Heart left ventricle (tissue), 16 donors: ENCODE measurements around the gene RNU5B-1. TPM values are rescaled to one million over a fixed set of nuclear protein-coding genes. Genes with fewer than 3 reads are reported as not detected.

Experiments used
- ATAC-seq, 4 donors: fragments of 200-7000 bp; cut with Tn5 transposase; one replicate each; pipeline ENCODE4 v1.9.1; 2020 to 2022; ENCODE audit warnings: moderate library complexity in 4 of 4, mild to moderate bottlenecking in 3 of 4, moderate number of reproducible peaks in 1 of 4
- DNase-seq, 5 donors: peaks; one replicate each; pipeline ENCODE4 v3.0.0-alpha.2; 2020
- H3K27ac ChIP-seq, 12 donors: fragments of 200-600 bp; sonication (generic) in 4 of 12; one replicate each; pipeline versions ENCODE4 v1.5.0 to v1.8.0; 2016 to 2022; ENCODE audit warnings: mild to moderate bottlenecking in 2 of 12
- H3K27me3 ChIP-seq, 9 donors: fragments of 200-600 bp; sonication (generic) in 2 of 9; one replicate each; pipeline versions ENCODE4 v1.5.1 to v1.8.0; 2016 to 2022; ENCODE audit warnings: mild to moderate bottlenecking in 3 of 9
- H3K36me3 ChIP-seq, 9 donors: fragments of 200-600 bp; sonication (generic) in 2 of 9; one replicate each; pipeline versions ENCODE4 v1.5.0 to v1.8.0; 2018 to 2022; ENCODE audit warnings: mild to moderate bottlenecking in 2 of 9
- H3K4me1 ChIP-seq, 12 donors: fragments of 200-600 bp; sonication (generic) in 4 of 12; one replicate each; pipeline versions ENCODE4 v1.5.0 to v1.8.0; 2016 to 2022; ENCODE audit warnings: mild to moderate bottlenecking in 3 of 12
- H3K4me3 ChIP-seq, 12 donors: fragments of 200-600 bp; sonication (generic) in 4 of 12; one replicate each; pipeline versions ENCODE4 v1.5.0 to v1.8.0; 2017 to 2022; ENCODE audit warnings: mild to moderate bottlenecking in 9 of 12, moderate library complexity in 4 of 12
- H3K9me3 ChIP-seq, 12 donors: fragments of 200-600 bp; sonication (generic) in 4 of 12; one replicate each; pipeline versions ENCODE4 v1.5.0 to v1.8.0; 2016 to 2022; ENCODE audit warnings: mild to moderate bottlenecking in 1 of 12
- POLR2A ChIP-seq, 2 donors: fragments of 450-650 bp; IDR thresholded peaks; one replicate each; pipeline ENCODE4 v1.6.1; 2017; ENCODE audit warnings: antibody characterized with exemption in 2 of 2, mild to moderate bottlenecking in 2 of 2, moderate library complexity in 2 of 2
- WGBS, 4 donors: extraction: QIAGEN DNeasy Blood & Tissue Kit in 2 of 4; methylation state at CpG; one replicate each; pipeline versions ENCODE4 v1.1.5 to v1.1.7; 2013 to 2018; 5-methylcytosine and 5-hydroxymethylcytosine counted together
- intact Hi-C, 10 donors: fragments of 100-400 bp; cut with DNase I; formaldehyde crosslinking; loops; one replicate each; pipeline versions ENCODE4 v1.11.1 to v1.14.2; 2022
- polyA plus RNA-seq, 2 donors: library from polyadenylated mRNA; stranded (reverse); fragments of 200-250 nt; gene quantifications; one replicate each; pipeline ENCODE4 v1.2.3, GENCODE V29; 2013
- total RNA-seq, 9 donors: library from RNA; depleted of rRNA in 2 of 9; stranded (reverse); fragments of >200 nt in 2 of 9; fragmentation: NEBNext Ultra II Directional in 3 of 9; extraction: Animal tissue kit (Norgen Biotek cat#: 25700) in 3 of 9; gene quantifications; one replicate each; pipeline versions ENCODE4 v1.1.0 to v1.2.4, GENCODE V29; 2016 to 2023
- TF ChIP-seq, protein P1 (sequence below), 12 donors: fragments of 200-600 bp; sonication (generic) in 4 of 12; IDR thresholded peaks; one replicate each; pipeline versions ENCODE4 v1.5.0 to v1.8.0; 2018 to 2022; ENCODE audit warnings: antibody characterized with exemption in 12 of 12, mild to moderate bottlenecking in 5 of 12
- donor health status: ischemic (EF 13 %, LVEDD 7.1; RV severe dilation, severe dysfunction).
- donor health status: healthy with polysubstance abuse.
- donor health status: DM: no; HTN: yes; CAD: no.
- donor health status: DM: no; HTN: no; CAD: no.
- donor health status: ischemic (EF 25% LVEDD 6.9; RV normal size, moderate dysfunction).
- donor health status: ischemic (EF 25% LVEDD 5.7; RV mildly dilated, moderate dysfunction).
- donor health status: healthy.
- donor health status: DM: yes; HTN: yes; CAD: no.
- donor health status: ischemic (EF 35%, LVEDD 5.7; RV mildly dilated, moderate dysfunction).
- donor health status: nonischemic (EF 11% LVEDD 7.7; RV severe dilation, severe dysfunction).
- donor health status: DM: yes; HTN: yes; CAD: no.
- donor health status: PGD.
- donor health status: ischemic (EF 29% LVEDD 5.4; RV normal size, mild dysfunction).
- donor health status: nonischemic (EF 23%, LVEDD 6.1; RV moderate dilation, normal function).

Gene RNU5B-1
- total and polyA plus RNA-seq, 11 donors, result 18.6 to 30.4 TPM; not detected in 9

DNA sequence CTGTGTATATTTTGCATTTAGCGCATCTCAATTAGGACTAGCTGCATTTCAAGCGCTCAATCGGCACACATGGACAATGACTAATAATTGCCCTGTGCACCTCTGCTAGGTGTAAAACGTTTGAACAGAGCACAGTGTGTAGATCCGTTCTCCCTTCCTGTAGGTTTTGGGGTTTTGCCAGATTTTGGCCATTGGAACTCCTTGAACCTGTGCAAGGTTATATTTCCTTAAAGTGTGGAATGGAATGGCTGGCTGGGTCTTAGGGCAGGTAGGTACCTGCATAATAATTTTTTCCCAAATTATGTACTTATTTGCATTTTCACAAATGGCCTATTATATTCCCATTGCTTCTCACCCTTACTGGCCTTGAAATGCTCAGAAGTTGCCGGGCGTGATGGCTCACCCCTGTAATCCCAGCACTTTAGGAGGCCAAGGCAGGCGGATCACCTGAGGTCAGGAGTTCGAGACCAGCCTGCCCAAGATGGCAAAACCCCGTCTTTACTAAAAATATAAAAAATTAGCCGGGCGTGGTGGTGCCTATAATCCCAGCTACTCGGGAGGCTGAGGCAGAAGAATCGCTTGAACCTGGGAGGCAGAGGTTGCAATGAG is 777 bp downstream of the RNU5B-1 start:
- WGBS, 4 donors, result 54 to 58% (median 55%) methylated on average over 14 of the region's 14 CpGs
- peak overlapping the region; percentile 77 to 94 (median 91) for H3K27ac ChIP-seq
- ATAC-seq, result peak; percentile 4 to 14 (median 6)
- H3K36me3 ChIP-seq, result no peaks in the 10 kb centered on the region
- no peak for DNase-seq
- H3K9me3 ChIP-seq, result no peaks in the 10 kb centered on the region
- H3K27me3 ChIP-seq, result no peaks in the 10 kb centered on the region
- H3K4me3 ChIP-seq, result peak overlapping the region in 10 of 12 donors; percentile 8 to 74 (median 60)
- intact Hi-C loops, result loop anchor here in 1 of 10 donors (2.0 kb wide), 1 partner anchor 120 kb away; the partner anchor contains the start of gene CLPX
- H3K4me1 ChIP-seq, result peaks cover 0 to 15% (median 11%) of the 10 kb centered on the region in 12 donors
- TF ChIP-seq POLR2A (IDR thresholded peaks at IDR 0.05), result no peak
- TF ChIP-seq, protein P1, sequence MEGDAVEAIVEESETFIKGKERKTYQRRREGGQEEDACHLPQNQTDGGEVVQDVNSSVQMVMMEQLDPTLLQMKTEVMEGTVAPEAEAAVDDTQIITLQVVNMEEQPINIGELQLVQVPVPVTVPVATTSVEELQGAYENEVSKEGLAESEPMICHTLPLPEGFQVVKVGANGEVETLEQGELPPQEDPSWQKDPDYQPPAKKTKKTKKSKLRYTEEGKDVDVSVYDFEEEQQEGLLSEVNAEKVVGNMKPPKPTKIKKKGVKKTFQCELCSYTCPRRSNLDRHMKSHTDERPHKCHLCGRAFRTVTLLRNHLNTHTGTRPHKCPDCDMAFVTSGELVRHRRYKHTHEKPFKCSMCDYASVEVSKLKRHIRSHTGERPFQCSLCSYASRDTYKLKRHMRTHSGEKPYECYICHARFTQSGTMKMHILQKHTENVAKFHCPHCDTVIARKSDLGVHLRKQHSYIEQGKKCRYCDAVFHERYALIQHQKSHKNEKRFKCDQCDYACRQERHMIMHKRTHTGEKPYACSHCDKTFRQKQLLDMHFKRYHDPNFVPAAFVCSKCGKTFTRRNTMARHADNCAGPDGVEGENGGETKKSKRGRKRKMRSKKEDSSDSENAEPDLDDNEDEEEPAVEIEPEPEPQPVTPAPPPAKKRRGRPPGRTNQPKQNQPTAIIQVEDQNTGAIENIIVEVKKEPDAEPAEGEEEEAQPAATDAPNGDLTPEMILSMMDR (IDR thresholded peaks at IDR 0.05), result no peak

DNA sequence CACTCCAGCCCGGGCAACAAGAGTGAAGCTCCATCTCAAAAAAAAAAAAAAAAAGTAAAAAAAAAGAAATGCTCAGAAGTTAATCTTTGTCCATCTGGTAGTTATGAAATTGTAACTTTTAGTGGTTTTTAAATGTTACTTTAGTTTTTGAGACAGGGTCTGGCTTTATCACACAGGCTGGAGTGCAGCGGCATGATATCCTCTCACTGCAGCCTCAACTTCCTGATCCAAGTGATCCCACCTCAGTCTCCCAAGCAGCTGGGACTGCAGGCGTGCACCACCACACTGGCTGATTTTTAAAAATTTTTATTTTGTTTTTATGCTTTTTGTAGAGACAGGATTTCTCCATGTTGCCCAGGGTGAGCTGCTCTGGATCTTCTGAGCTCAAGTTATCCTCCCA is 1.3 kb downstream of the RNU5B-1 start:
- intact Hi-C loops, result loop anchor here in 1 of 10 donors (2.0 kb wide), 1 partner anchor 121 kb away; the partner anchor contains the start of gene CLPX
- WGBS, 4 donors, result 72 to 92% (median 84%) methylated on average over 3 of the region's 3 CpGs
- no peak for ATAC-seq
- H3K36me3 ChIP-seq, result no peaks in the 10 kb centered on the region
- H3K27ac ChIP-seq, result peak overlapping the region in 2 of 12 donors; percentile 89 to 91
- no peaks in the 10 kb centered on the region for H3K9me3 ChIP-seq
- H3K4me1 ChIP-seq, result peaks cover 0 to 15% (median 11%) of the 10 kb centered on the region in 12 donors
- TF ChIP-seq POLR2A (IDR thresholded peaks at IDR 0.05), result no peak
- TF ChIP-seq, protein P1 (IDR thresholded peaks at IDR 0.05), result no peak
- no peaks in the 10 kb centered on the region for H3K27me3 ChIP-seq
- no peak overlapping the region for H3K4me3 ChIP-seq
- DNase-seq, result no peak

GRCh38 chr15:65306551-65306950 is 2.1 kb downstream of the RNU5B-1 start:
- DNase-seq, result no peak
- intact Hi-C loops, result no loop called here
- no peaks in the 10 kb centered on the region for H3K27me3 ChIP-seq
- H3K4me1 ChIP-seq, result peaks cover 0 to 15% (median 11%) of the 10 kb centered on the region in 12 donors
- no peak overlapping the region for H3K27ac ChIP-seq
- ATAC-seq, result no peak
- H3K9me3 ChIP-seq, result no peaks in the 10 kb centered on the region
- TF ChIP-seq, protein P1 (IDR thresholded peaks at IDR 0.05), result no peak
- TF ChIP-seq POLR2A (IDR thresholded peaks at IDR 0.05), result no peak
- H3K4me3 ChIP-seq, result no peak overlapping the region
- no peaks in the 10 kb centered on the region for H3K36me3 ChIP-seq

GRCh38 chr15:65307978-65308377 is 3.5 kb downstream of the RNU5B-1 start:
- TF ChIP-seq, protein P1 (IDR thresholded peaks at IDR 0.05), result no peak
- no peak for TF ChIP-seq POLR2A (IDR thresholded peaks at IDR 0.05)
- Histone ChIP-seq H3K36me3 (no peaks in the 10 kb centered on the region), H3K4me1 (peaks cover 0 to 27% (median 14%) of the 10 kb centered on the region in 12 donors), H3K27ac (no peak overlapping the region), H3K9me3 (no peaks in the 10 kb centered on the region), H3K4me3 (no peak overlapping the region), H3K27me3 (no peaks in the 10 kb centered on the region)
- intact Hi-C loops, result no loop called here
- DNase-seq, result no peak
- 84 to 93% (median 84%) methylated on average over 6 of the region's 6 CpGs for WGBS, 4 donors
- no peak for ATAC-seq
